Measurements from ENCODE around the gene SWI5.
A peak's percentile ranks its signal among the peaks of the same experiment; 100 is the strongest.

Gene SWI5

GRCh38 chr9:128321879-128322403 is 45.9 kb downstream of the SWI5 start:
- no peak for DNase-seq

GRCh38 chr9:128322404-128323211 is 46.5 kb downstream of the SWI5 start, which contains the start of the genes COQ4 and TRUB2:
COQ4 (plus strand) TSS chr9:128322839; CDS start chr9:128322859, 20 bp downstream.
TRUB2 (minus strand) TSS chr9:128322447; CDS start chr9:128322408, 39 bp downstream.
- DNase-seq, result peak; percentile 94

GRCh38 chr9:128323212-128323730 is 47.2 kb downstream of the SWI5 start:
- no peak for DNase-seq

GRCh38 chr9:128323791-128324190 is 47.7 kb downstream of the SWI5 start:
- no peak for DNase-seq

- no peak for DNase-seq
Observed at GRCh38 chr9:128324401-128324800, 48.3 kb downstream of the SWI5 start.

GRCh38 chr9:128325629-128326028 is 49.6 kb downstream of the SWI5 start:
- no peak for DNase-seq

GRCh38 chr9:128333451-128333869 is 57.4 kb downstream of the SWI5 start:
- DNase-seq, result no peak

GRCh38 chr9:128335161-128335560 is 59.1 kb downstream of the SWI5 start:
- DNase-seq, result no peak

GRCh38 chr9:128335914-128336313 is 59.8 kb downstream of the SWI5 start:
- DNase-seq, result no peak

GRCh38 chr9:128337936-128338335 is 61.9 kb downstream of the SWI5 start:
- no peak for DNase-seq

All from CD4-positive, alpha-beta T cell treated with Interleukin-17A for 1 hour (primary cell).